Panc1 (cell line): ENCODE data around the gene LGALS13. TPM values are rescaled to one million over a fixed set of nuclear protein-coding genes. Genes with fewer than 3 reads are reported as not detected.

ENCODE experiments used
- ATAC-seq: fragments of 200-7000 bp; cut with Tn5 transposase; 2 replicates; pipeline ENCODE4 v1.9.1; 2020; ENCODE audit warnings: mild to moderate bottlenecking, moderate library complexity
- BruUV-seq: library from RNA; stranded (reverse); fragments of 400-500 nt; replicated peaks from 2 replicates; lab custom pipeline; 2021; lab: Mats Ljungman, UMichigan
- CTCF ChIA-PET: fragments of 300-600 bp; sonication (Branson Sonifier 250); formaldehyde crosslinking; loops from one replicate; lab custom pipeline; 2022; ENCODE audit warnings: antibody characterized with exemption; lab: Charles Lee
- POLR2A ChIA-PET: fragments of 300-600 bp; sonication (Branson Sonifier 250); formaldehyde crosslinking; loops from one replicate; lab custom pipeline; 2022; ENCODE audit warnings: antibody characterized with exemption; lab: Charles Lee
- DNase-seq: peaks from one replicate; pipeline ENCODE4 v3.0.0-alpha.2; 2010; ENCODE audit warnings: low read depth, low spot score
- H3K27ac ChIP-seq: 2 replicates; pipeline ENCODE4 v1.5.1; 2011; ENCODE audit warnings: mild to moderate bottlenecking, low read length, inconsistent platforms
- H3K27me3 ChIP-seq: fragments of 200-500 bp; sonication (Bioruptor generic); 2 replicates; pipeline ENCODE4 v1.6.0; 2014; ENCODE audit warnings: low read length, inconsistent platforms; ENCODE audit not compliant: control insufficient read depth, insufficient read depth
- H3K36me3 ChIP-seq: fragments of 200-500 bp; sonication (Bioruptor generic); 2 replicates; pipeline ENCODE4 v1.5.1; 2014; ENCODE audit warnings: inconsistent platforms, mild to moderate bottlenecking, low read length, moderate library complexity; ENCODE audit not compliant: control insufficient read depth, insufficient read depth
- H3K4me1 ChIP-seq: 2 replicates; pipeline ENCODE4 v1.5.1; 2011; ENCODE audit warnings: inconsistent platforms, mild to moderate bottlenecking, low read length, moderate library complexity; ENCODE audit not compliant: control insufficient read depth, insufficient read depth
- H3K4me3 ChIP-seq, 2 experiments: 2 replicates each; pipeline ENCODE4 v1.5.1; 2011 to 2012; ENCODE audit warnings: low read depth in 2 of 2, low read length in 2 of 2, mild to moderate bottlenecking in 2 of 2, inconsistent platforms in 1 of 2, moderate library complexity in 1 of 2
- H3K9me3 ChIP-seq: fragments of 200-500 bp; sonication (Bioruptor generic); 2 replicates; pipeline ENCODE4 v1.5.1; 2014; ENCODE audit warnings: low read depth, mild to moderate bottlenecking, inconsistent platforms, low read length, moderate library complexity; ENCODE audit not compliant: control insufficient read depth, insufficient read depth
- CTCF ChIP-seq: fragments of 450-650 bp; IDR thresholded peaks from 2 replicates; pipeline ENCODE4 v1.5.1; 2017; ENCODE audit warnings: mild to moderate bottlenecking
- REST ChIP-seq, 2 experiments: IDR thresholded peaks; 2 replicates each; pipeline ENCODE4 v1.6.1; 2011 to 2012; ENCODE audit warnings: low read depth in 2 of 2, control low read depth in 1 of 2, low read length in 1 of 2, mild to moderate bottlenecking in 1 of 2, moderate library complexity in 1 of 2; ENCODE audit not compliant: insufficient read depth in 1 of 2
- SIN3A ChIP-seq: IDR thresholded peaks from 2 replicates; pipeline ENCODE4 v1.6.1; 2012; ENCODE audit warnings: low read depth, mild to moderate bottlenecking, low read length, moderate library complexity, borderline replicate concordance; ENCODE audit not compliant: insufficient read depth
- in situ Hi-C: cut with HindIII; loops from 2 replicates; pipeline ENCODE4 v1.10.0; 2016; ENCODE audit warnings: low sequenced_read_pairs, low pct_unique_long_range_greater_than_20kb
- intact Hi-C: fragments of 100-400 bp; cut with micrococcal nuclease; formaldehyde crosslinking; loops from one replicate; pipeline ENCODE4 v1.10.0; 2022; ENCODE audit not compliant: unreplicated experiment
- total RNA-seq: library from RNA; stranded (reverse); gene quantifications from one replicate; pipeline ENCODE4 v1.2.1, GENCODE V29; 2021; ENCODE audit not compliant: unreplicated experiment

Gene LGALS13
- total RNA-seq, 1 experiment from 2014 or later = not detected

GRCh38 chr19:39641773-39642172 lies 39.4 kb downstream of the LGALS13 start:
- in situ Hi-C loops (no loop called here), intact Hi-C loops (no loop called here)
- BruUV-seq = no TSS peak
- H3K4me1 ChIP-seq = no peaks in the 10 kb centered on the region
- H3K27ac ChIP-seq = no peak overlapping the region
- no peaks in the 10 kb centered on the region for H3K9me3 ChIP-seq
- ATAC-seq (no peak), DNase-seq (no peak)
- TF ChIP-seq SIN3A (no peak), CTCF (peak; percentile 40; the same call in 1 of the 2 replicates)
- H3K4me3 ChIP-seq = no peak overlapping the region
- no peaks in the 10 kb centered on the region for H3K36me3 ChIP-seq
- H3K27me3 ChIP-seq = peaks cover 86% of the 10 kb centered on the region
- ChIA-PET POLR2A (interaction anchor here (0.6 kb wide), 1 partner anchor 35 kb away, joined by 12 read pairs; no protein-coding TSS in a partner anchor), CTCF (interaction anchor here (0.6 kb wide), 1 partner anchor 14 kb away, joined by 3 read pairs; no protein-coding TSS in a partner anchor)

GRCh38 chr19:39643591-39643990 lies 41.3 kb downstream of the LGALS13 start:
- ChIA-PET POLR2A (no interaction called here), CTCF (interaction anchor here (0.5 kb wide), 1 partner anchor 55 kb away, joined by 3 read pairs; no protein-coding TSS in a partner anchor)
- H3K4me1 ChIP-seq = no peaks in the 10 kb centered on the region
- intact Hi-C loops (no loop called here), in situ Hi-C loops (no loop called here)
- TF ChIP-seq SIN3A = no peak
- peak; percentile 37; the same call in 1 of the 2 replicates for TF ChIP-seq CTCF
- H3K27me3 ChIP-seq = peaks cover 79% of the 10 kb centered on the region
- no TSS peak for BruUV-seq
- DNase-seq (no peak), ATAC-seq (no peak)
- no peaks in the 10 kb centered on the region for H3K36me3 ChIP-seq
- no peak overlapping the region for H3K4me3 ChIP-seq
- no peaks in the 10 kb centered on the region for H3K9me3 ChIP-seq
- no peak overlapping the region for H3K27ac ChIP-seq

- BruUV-seq = no TSS peak
- no peaks in the 10 kb centered on the region for H3K36me3 ChIP-seq
- no peak overlapping the region for H3K27ac ChIP-seq
- intact Hi-C loops (no loop called here), in situ Hi-C loops (no loop called here)
- H3K9me3 ChIP-seq = no peaks in the 10 kb centered on the region
- ATAC-seq (no peak), DNase-seq (no peak)
- H3K4me3 ChIP-seq = no peak overlapping the region
- CTCF ChIA-PET = interaction anchor here (1.4 kb wide), 1 partner anchor 18 kb away, joined by 4 read pairs; no protein-coding TSS in a partner anchor
- peak; percentile 19; the same call in 1 of the 2 replicates for TF ChIP-seq CTCF
- no peak for TF ChIP-seq REST (IDR thresholded peaks at IDR 0.05; ENCODE audit: insufficient read depth in 1 of 2, low read depth in 2 of 2, low read length in 1 of 2)
- POLR2A ChIA-PET = interaction anchor here (0.6 kb wide), 1 partner anchor 17 kb away, joined by 8 read pairs; no protein-coding TSS in a partner anchor
- H3K27me3 ChIP-seq = peaks cover 71% of the 10 kb centered on the region
- no peaks in the 10 kb centered on the region for H3K4me1 ChIP-seq
Observed at GRCh38 chr19:39645800-39646411, 43.6 kb downstream of the LGALS13 start.
